ENCODE measurements around the gene SOWAHA.
"Not testable (repeated sequence)": the region's sequence is repeated elsewhere in the genome, so short reads cannot be mapped to it uniquely, and the experiment has no call there.

SOWAHA gene

DNA sequence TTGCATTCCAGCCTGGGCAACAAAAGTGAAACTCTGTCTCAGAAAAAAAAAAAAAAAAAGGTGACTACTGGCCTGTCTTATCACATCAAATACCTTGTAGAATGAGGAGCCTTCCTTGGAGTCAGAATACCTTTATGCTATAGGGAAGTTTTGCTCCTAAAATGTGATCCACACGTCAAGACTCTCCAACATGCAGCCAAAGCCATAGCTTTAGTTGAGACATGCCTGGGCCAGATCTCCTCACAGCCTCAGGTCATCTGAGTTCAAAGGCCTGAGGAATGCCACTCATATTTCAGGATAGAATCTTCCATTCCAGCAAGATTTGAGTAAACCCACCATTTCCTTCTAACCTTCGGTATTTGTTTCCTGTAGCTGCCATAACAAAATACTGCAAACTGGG, 13.7 kb upstream of the SOWAHA start:
- peaks cover 3% of the 10 kb centered on the region; the same call in 1 of the 2 replicates for H3K27me3 ChIP-seq (ENCODE audit: insufficient read depth, low read length)
- no peak overlapping the region for H3K4me2 ChIP-seq (ENCODE audit: low read length)
- no peaks in the 10 kb centered on the region for H4K20me1 ChIP-seq (ENCODE audit: insufficient read depth, low read length)
- no peaks in the 10 kb centered on the region for H3K9me3 ChIP-seq (ENCODE audit: low read length)
- H3K36me3 ChIP-seq (ENCODE audit: insufficient read depth, low read length), result no peaks in the 10 kb centered on the region
- no peak overlapping the region for H3K9ac ChIP-seq (ENCODE audit: low read length)
- H3K27ac ChIP-seq (ENCODE audit: low read depth, low read length, poor library complexity, severe bottlenecking), result no peak overlapping the region
- H3F3A ChIP-seq (ENCODE audit: insufficient read depth, low read length), result no peaks in the 10 kb centered on the region
- no peak overlapping the region for H3K4me3 ChIP-seq (ENCODE audit: low read depth, low read length, poor library complexity, severe bottlenecking)
- H3K9me2 ChIP-seq (ENCODE audit: low read depth, low read length), result no peaks in the 10 kb centered on the region
- no peaks in the 10 kb centered on the region for H3K4me1 ChIP-seq (ENCODE audit: insufficient read depth, low read length, severe bottlenecking)
- TF ChIP-seq EZH2 (IDR thresholded peaks at IDR 0.05; ENCODE audit: borderline replicate concordance, low read length), result no peak
- TF ChIP-seq CTCF (IDR thresholded peaks at IDR 0.05; ENCODE audit: low read length), result no peak
- H3K79me2 ChIP-seq (ENCODE audit: insufficient read depth, low read length), result no peaks in the 10 kb centered on the region
- no peak overlapping the region for H2AFZ ChIP-seq (ENCODE audit: low read length)

- Histone ChIP-seq H2AFZ (ENCODE audit: low read length) (no peak overlapping the region), H3F3A (ENCODE audit: insufficient read depth, low read length) (no peaks in the 10 kb centered on the region), H3K9me3 (ENCODE audit: low read length) (no peaks in the 10 kb centered on the region), H3K79me2 (ENCODE audit: insufficient read depth, low read length) (no peaks in the 10 kb centered on the region), H3K36me3 (ENCODE audit: insufficient read depth, low read length) (no peaks in the 10 kb centered on the region), H3K4me1 (ENCODE audit: insufficient read depth, low read length, severe bottlenecking) (no peaks in the 10 kb centered on the region), H4K20me1 (ENCODE audit: insufficient read depth, low read length) (no peaks in the 10 kb centered on the region), H3K9me2 (ENCODE audit: low read depth, low read length) (no peaks in the 10 kb centered on the region), H3K4me3 (ENCODE audit: low read depth, low read length, poor library complexity, severe bottlenecking) (no peak overlapping the region), H3K9ac (ENCODE audit: low read length) (no peak overlapping the region), H3K27ac (ENCODE audit: low read depth, low read length, poor library complexity, severe bottlenecking) (no peak overlapping the region), H3K4me2 (ENCODE audit: low read length) (no peak overlapping the region), H3K27me3 (ENCODE audit: insufficient read depth, low read length) (no peaks in the 10 kb centered on the region)
- TF ChIP-seq EZH2 (IDR thresholded peaks at IDR 0.05; ENCODE audit: borderline replicate concordance, low read length), result no peak
- no peak for TF ChIP-seq CTCF (IDR thresholded peaks at IDR 0.05; ENCODE audit: low read length)
Measured at GRCh38 chr5:132800545-132800944, 12.6 kb upstream of the SOWAHA start.

DNA sequence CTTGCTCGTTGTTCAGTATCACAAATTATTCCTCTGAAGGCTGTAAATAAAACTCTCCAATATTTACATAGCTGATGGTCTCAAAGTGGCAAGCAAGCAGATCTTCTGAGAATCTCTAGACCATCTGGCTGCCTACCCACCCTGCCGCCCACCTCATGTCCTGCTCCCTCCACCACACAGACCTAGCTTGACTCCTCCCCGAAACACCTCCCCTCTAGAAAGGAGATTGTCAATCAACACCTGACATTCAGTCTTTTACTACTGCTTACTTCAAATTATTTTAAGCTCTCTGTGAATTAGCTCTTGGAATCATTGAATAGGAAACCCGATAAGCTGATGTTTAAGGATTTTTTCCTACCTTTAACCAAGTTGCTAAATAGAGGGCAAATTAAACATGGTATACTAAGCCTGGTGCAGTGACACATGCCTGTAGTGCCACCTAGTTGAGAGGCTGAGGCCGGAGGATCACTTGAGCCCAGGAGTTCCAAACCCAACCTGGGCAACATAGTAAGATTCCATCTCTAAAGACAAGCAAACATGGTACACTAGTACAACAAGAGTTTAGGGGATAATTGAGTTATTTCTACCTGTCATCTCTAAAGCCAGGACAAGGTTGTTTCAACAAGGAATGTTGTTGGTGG, 10.9 kb upstream of the SOWAHA start:
- H3K9me3 ChIP-seq (ENCODE audit: low read length), result no peaks in the 10 kb centered on the region
- H3F3A ChIP-seq (ENCODE audit: insufficient read depth, low read length), result no peaks in the 10 kb centered on the region
- no peaks in the 10 kb centered on the region for H3K36me3 ChIP-seq (ENCODE audit: insufficient read depth, low read length)
- no peaks in the 10 kb centered on the region for H3K79me2 ChIP-seq (ENCODE audit: insufficient read depth, low read length)
- H2AFZ ChIP-seq (ENCODE audit: low read length), result no peak overlapping the region
- no peak overlapping the region for H3K4me3 ChIP-seq (ENCODE audit: low read depth, low read length, poor library complexity, severe bottlenecking)
- H3K27me3 ChIP-seq (ENCODE audit: insufficient read depth, low read length), result no peaks in the 10 kb centered on the region
- H3K9ac ChIP-seq (ENCODE audit: low read length), result no peak overlapping the region
- H3K4me2 ChIP-seq (ENCODE audit: low read length), result no peak overlapping the region
- no peak for TF ChIP-seq EZH2 (IDR thresholded peaks at IDR 0.05; ENCODE audit: borderline replicate concordance, low read length)
- no peak for TF ChIP-seq CTCF (IDR thresholded peaks at IDR 0.05; ENCODE audit: low read length)
- H3K9me2 ChIP-seq (ENCODE audit: low read depth, low read length), result no peaks in the 10 kb centered on the region
- H4K20me1 ChIP-seq (ENCODE audit: insufficient read depth, low read length), result no peaks in the 10 kb centered on the region
- no peaks in the 10 kb centered on the region for H3K4me1 ChIP-seq (ENCODE audit: insufficient read depth, low read length, severe bottlenecking)
- no peak overlapping the region for H3K27ac ChIP-seq (ENCODE audit: low read depth, low read length, poor library complexity, severe bottlenecking)

DNA sequence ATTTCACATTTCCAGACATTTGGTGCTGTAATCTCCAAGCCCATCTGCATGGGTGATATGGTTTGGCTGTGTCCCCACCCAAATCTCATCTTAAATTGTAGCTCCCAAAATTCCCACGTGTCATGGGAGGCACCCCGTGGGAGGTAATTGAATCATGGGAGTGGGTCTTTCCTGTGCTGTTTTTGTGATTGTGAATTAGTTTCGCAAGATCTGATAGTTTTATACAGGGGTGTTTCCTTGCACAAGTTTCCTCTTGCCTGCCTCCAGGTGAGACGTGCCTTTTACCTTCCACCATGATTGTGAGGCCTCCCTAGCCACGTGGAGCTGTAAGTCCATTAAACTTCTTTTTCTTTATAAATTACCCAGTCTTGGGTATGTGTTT, 10.4 kb upstream of the SOWAHA start:
- not testable (repeated sequence) for H3K36me3 ChIP-seq (ENCODE audit: insufficient read depth, low read length); H4K20me1 ChIP-seq (ENCODE audit: insufficient read depth, low read length); H3K4me3 ChIP-seq (ENCODE audit: low read depth, low read length, poor library complexity, severe bottlenecking); H2AFZ ChIP-seq (ENCODE audit: low read length); H3K9ac ChIP-seq (ENCODE audit: low read length); H3K27ac ChIP-seq (ENCODE audit: low read depth, low read length, poor library complexity, severe bottlenecking); H3K27me3 ChIP-seq (ENCODE audit: insufficient read depth, low read length); H3K4me2 ChIP-seq (ENCODE audit: low read length); H3F3A ChIP-seq (ENCODE audit: insufficient read depth, low read length); H3K9me3 ChIP-seq (ENCODE audit: low read length); H3K9me2 ChIP-seq (ENCODE audit: low read depth, low read length); H3K4me1 ChIP-seq (ENCODE audit: insufficient read depth, low read length, severe bottlenecking); H3K79me2 ChIP-seq (ENCODE audit: insufficient read depth, low read length)

GRCh38 chr5:132804219-132804618, 8.9 kb upstream of the SOWAHA start:
- not testable (repeated sequence) for H3F3A ChIP-seq (ENCODE audit: insufficient read depth, low read length); H3K9ac ChIP-seq (ENCODE audit: low read length); H3K9me3 ChIP-seq (ENCODE audit: low read length); H3K4me2 ChIP-seq (ENCODE audit: low read length); H2AFZ ChIP-seq (ENCODE audit: low read length); H3K27ac ChIP-seq (ENCODE audit: low read depth, low read length, poor library complexity, severe bottlenecking); H3K4me3 ChIP-seq (ENCODE audit: low read depth, low read length, poor library complexity, severe bottlenecking); H3K79me2 ChIP-seq (ENCODE audit: insufficient read depth, low read length); H4K20me1 ChIP-seq (ENCODE audit: insufficient read depth, low read length); H3K4me1 ChIP-seq (ENCODE audit: insufficient read depth, low read length, severe bottlenecking); H3K36me3 ChIP-seq (ENCODE audit: insufficient read depth, low read length); H3K27me3 ChIP-seq (ENCODE audit: insufficient read depth, low read length); H3K9me2 ChIP-seq (ENCODE audit: low read depth, low read length)
